Activated CD4-positive, alpha-beta memory T cell treated with anti-CD3 and anti-CD28 coated beads, Interleukin-2, amount 10 ng/mL, durations not matched to agents 7 days and 5 days (primary cell): ENCODE measurements around the gene MMP15. TPM values are rescaled to one million over a fixed set of nuclear protein-coding genes. Genes with fewer than 3 reads are reported as not detected.

ENCODE experiments used
- CTCF ChIA-PET: fragments of 350-600 bp; sonication (Branson Sonifier 250); formaldehyde crosslinking; loops from one replicate; lab custom pipeline; 2021; ENCODE audit warnings: antibody characterized with exemption, inconsistent platforms; lab: Charles Lee
- POLR2A ChIA-PET: fragments of 350-600 bp; sonication (Branson Sonifier 250); formaldehyde crosslinking; loops from one replicate; lab custom pipeline; 2021; ENCODE audit warnings: antibody characterized with exemption; lab: Charles Lee
- DNase-seq: peaks from one replicate; pipeline ENCODE4 v3.0.0-alpha.2; 2020
- H3K27ac Mint-ChIP-seq: one replicate; pipeline ENCODE4 v1.8.0; 2021; ENCODE audit warnings: mild to moderate bottlenecking, mixed read lengths
- H3K27me3 Mint-ChIP-seq: one replicate; pipeline ENCODE4 v1.8.0; 2021; ENCODE audit warnings: mixed read lengths
- H3K36me3 Mint-ChIP-seq: one replicate; pipeline ENCODE4 v1.8.0; 2021; ENCODE audit warnings: low read depth, mixed read lengths
- H3K4me1 Mint-ChIP-seq: one replicate; pipeline ENCODE4 v1.8.0; 2021; ENCODE audit warnings: mixed read lengths
- H3K4me3 Mint-ChIP-seq: one replicate; pipeline ENCODE4 v1.8.0; 2021; ENCODE audit warnings: mild to moderate bottlenecking, mixed read lengths
- H3K9me3 Mint-ChIP-seq: one replicate; pipeline ENCODE4 v1.8.0; 2021; ENCODE audit warnings: mixed read lengths
- total RNA-seq, 2 experiments: library from RNA; stranded (reverse); gene quantifications; one replicate each; pipeline ENCODE4 v1.2.3, GENCODE V29; 2021

The MMP15 gene
- total RNA-seq, 2 experiments from 2014 or later = 0.68 to 1.1 TPM

DNA sequence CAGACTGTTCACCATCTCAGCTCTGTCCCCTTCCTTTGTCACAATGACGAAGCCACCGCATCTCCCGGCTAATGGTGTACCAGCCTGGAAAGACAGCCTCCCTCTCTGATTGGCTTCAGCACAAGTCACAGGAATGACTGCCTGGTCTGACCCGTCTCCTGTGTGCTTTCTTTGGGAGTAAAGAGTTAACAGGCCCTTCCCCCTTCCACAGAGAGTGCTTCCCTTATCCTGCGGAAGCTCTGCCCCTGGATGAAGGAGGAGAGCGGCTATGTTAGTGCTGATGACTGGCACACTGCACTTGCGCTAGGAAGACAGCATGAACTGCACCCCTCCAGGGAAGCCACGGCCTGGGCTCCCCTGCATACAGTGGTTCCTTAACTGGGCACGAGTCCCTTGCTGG, 13.1 kb upstream of the MMP15 start:
- no peaks in the 10 kb centered on the region for H3K27me3 Mint-ChIP-seq
- no peak overlapping the region for H3K4me3 Mint-ChIP-seq
- H3K4me1 Mint-ChIP-seq = no peaks in the 10 kb centered on the region
- ChIA-PET CTCF (interaction anchor here (1.3 kb wide), 1 partner anchor 113 kb away, joined by 3 read pairs; no protein-coding TSS in a partner anchor), POLR2A (interaction anchor here (1.0 kb wide), 1 partner anchor 11 kb away, joined by 3 read pairs; no protein-coding TSS in a partner anchor)
- H3K27ac Mint-ChIP-seq = no peak overlapping the region
- peaks cover 21% of the 10 kb centered on the region for H3K36me3 Mint-ChIP-seq
- H3K9me3 Mint-ChIP-seq = no peaks in the 10 kb centered on the region
- no peak for DNase-seq

DNA sequence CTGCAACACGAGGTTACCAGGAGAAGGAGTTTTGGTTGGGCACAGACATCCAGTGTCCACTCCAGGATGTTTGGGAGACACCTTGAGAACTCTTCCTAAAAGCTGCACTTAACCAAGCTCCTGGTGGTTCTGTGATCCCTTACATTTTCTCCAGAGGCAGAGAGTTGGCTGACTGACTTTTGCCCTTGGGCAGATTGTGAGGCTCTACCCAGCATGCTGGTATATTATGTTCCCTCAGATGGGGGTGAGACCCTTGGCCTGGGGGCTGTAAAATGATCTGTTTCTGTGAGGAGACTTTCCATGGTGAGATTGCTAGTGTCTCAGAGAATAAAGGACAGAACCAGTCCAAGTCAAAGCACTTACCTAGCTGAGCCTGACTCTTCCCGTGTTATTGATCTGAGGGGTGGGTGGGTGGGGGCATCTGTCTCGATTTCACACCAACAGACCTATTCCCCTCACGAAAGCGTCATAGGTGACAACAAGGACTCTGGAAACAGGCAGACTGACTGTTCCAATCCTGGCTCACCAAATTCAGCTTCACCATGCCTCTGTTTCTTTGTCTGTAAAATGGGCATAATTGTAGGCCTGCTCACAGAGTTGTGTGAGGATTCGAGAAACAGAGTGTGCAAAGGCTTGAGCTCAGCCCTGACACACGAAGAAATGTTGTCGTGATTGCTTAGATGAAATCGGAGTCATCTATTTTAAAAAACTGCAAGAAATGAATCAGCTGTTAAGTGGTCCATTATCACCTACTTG, 12.2 kb upstream of the MMP15 start:
- peaks cover 21% of the 10 kb centered on the region for H3K36me3 Mint-ChIP-seq
- CTCF ChIA-PET = interaction anchor here (1.1 to 1.3 kb wide), 3 partner anchors 10 to 114 kb away, joined by 3 to 4 read pairs (median 3); no protein-coding TSS in a partner anchor
- POLR2A ChIA-PET = interaction anchor here (1.0 kb wide), 1 partner anchor 10 kb away, joined by 3 read pairs; no protein-coding TSS in a partner anchor
- H3K4me3 Mint-ChIP-seq = no peak overlapping the region
- no peaks in the 10 kb centered on the region for H3K9me3 Mint-ChIP-seq
- no peak for DNase-seq
- H3K4me1 Mint-ChIP-seq = no peaks in the 10 kb centered on the region
- H3K27me3 Mint-ChIP-seq = no peaks in the 10 kb centered on the region
- no peak overlapping the region for H3K27ac Mint-ChIP-seq

DNA sequence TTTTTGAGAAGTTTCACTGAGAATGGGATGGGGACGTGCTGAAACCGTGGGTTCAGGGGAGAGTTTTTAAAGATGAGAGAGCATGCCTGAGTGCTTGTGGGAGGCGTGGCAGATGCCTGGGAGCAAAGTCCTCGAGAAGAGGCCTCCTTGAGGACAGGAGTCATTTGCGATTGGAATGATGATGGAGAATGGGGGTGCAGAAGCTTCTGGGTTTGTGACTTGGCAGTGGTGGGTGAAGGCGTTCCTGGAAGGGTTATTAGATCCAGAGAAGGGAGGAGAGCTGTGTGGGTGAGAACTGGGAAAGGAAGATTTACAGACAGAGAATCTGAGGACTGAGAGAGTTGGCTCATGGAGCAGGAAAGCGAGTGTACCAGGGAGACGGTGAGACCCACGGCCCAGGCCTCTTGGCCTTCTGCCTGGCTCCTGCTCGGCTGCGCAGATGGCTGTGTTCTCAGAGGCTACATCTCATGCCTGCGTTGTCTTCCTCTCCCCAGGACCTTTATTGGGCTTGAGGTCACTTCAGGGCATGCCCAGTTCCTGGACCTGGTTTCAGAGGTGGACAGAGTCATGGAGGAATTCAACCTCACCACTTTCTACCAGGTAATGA, 8.6 kb upstream of the MMP15 start:
- Mint-ChIP-seq H3K9me3 (no peaks in the 10 kb centered on the region), H3K27ac (no peak overlapping the region), H3K27me3 (no peaks in the 10 kb centered on the region), H3K36me3 (peaks cover 9% of the 10 kb centered on the region), H3K4me1 (peaks cover 9% of the 10 kb centered on the region), H3K4me3 (no peak overlapping the region)
- ChIA-PET CTCF (no interaction called here), POLR2A (no interaction called here)
- DNase-seq = no peak

DNA sequence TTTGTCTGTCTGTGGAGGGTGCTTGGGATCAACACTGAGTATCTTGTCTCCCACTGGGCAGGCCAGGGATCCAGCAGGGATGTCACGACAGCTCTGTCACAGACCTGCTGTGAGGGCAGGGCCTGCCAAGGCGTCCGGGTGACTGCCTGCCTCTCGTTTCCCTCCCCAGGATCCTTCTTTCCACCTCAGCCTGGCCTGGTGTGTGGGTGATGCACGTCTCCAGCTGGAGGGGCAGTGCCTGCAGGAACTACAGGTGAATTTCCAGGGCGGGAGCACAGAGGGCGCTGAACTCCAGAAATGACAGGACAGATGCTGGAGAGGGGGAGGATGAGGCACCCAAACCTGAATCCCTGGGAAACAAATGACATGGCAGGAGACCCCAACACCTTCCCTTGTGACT, 6.8 kb upstream of the MMP15 start:
- H3K36me3 Mint-ChIP-seq = peaks cover 7% of the 10 kb centered on the region
- no peaks in the 10 kb centered on the region for H3K9me3 Mint-ChIP-seq
- H3K27me3 Mint-ChIP-seq = no peaks in the 10 kb centered on the region
- POLR2A ChIA-PET = no interaction called here
- H3K4me1 Mint-ChIP-seq = peaks cover 12% of the 10 kb centered on the region
- no peak overlapping the region for H3K27ac Mint-ChIP-seq
- DNase-seq = no peak
- H3K4me3 Mint-ChIP-seq = no peak overlapping the region
- CTCF ChIA-PET = no interaction called here

DNA sequence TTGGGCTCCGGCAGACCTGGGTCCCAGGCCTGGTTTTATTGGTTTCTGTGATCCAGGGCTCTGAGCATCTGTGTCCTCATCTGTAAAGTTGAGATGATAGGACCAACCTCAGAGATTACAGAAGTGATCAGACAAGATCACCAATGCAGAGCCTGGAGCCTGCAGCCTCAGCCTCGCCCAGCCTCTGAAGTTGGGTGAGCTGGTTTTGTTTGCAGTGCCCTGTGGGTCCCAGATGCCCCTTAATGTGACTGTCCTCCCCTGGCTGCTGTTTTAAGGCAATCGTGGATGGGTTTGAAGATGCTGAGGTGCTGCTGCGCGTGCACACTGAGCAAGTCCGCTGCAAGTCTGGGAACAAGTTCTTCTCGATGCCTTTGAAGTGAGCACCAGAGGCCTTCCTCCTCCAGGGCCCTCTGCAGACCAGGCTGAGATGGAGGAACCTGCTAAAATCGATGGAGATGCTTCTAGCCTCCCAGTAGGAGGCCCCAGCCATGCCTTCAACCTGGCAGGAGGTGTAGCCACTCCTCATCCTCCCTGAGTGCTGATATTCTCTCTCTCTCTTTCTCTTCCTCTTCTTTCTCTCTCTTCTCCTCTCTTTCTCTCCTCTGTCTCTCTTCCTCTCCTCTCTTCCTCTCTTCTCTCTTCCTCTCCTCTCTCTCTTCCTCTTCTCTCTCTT, 5.6 kb upstream of the MMP15 start:
- CTCF ChIA-PET = interaction anchor here (1.0 kb wide), 1 partner anchor 101 kb away, joined by 3 read pairs; no protein-coding TSS in a partner anchor
- Mint-ChIP-seq H3K4me3 (no peak overlapping the region), H3K27me3 (peaks cover 4% of the 10 kb centered on the region), H3K9me3 (no peaks in the 10 kb centered on the region), H3K27ac (peak overlapping the region; percentile 64), H3K36me3 (peaks cover 7% of the 10 kb centered on the region), H3K4me1 (peaks cover 19% of the 10 kb centered on the region)
- POLR2A ChIA-PET = no interaction called here
- no peak for DNase-seq

DNA sequence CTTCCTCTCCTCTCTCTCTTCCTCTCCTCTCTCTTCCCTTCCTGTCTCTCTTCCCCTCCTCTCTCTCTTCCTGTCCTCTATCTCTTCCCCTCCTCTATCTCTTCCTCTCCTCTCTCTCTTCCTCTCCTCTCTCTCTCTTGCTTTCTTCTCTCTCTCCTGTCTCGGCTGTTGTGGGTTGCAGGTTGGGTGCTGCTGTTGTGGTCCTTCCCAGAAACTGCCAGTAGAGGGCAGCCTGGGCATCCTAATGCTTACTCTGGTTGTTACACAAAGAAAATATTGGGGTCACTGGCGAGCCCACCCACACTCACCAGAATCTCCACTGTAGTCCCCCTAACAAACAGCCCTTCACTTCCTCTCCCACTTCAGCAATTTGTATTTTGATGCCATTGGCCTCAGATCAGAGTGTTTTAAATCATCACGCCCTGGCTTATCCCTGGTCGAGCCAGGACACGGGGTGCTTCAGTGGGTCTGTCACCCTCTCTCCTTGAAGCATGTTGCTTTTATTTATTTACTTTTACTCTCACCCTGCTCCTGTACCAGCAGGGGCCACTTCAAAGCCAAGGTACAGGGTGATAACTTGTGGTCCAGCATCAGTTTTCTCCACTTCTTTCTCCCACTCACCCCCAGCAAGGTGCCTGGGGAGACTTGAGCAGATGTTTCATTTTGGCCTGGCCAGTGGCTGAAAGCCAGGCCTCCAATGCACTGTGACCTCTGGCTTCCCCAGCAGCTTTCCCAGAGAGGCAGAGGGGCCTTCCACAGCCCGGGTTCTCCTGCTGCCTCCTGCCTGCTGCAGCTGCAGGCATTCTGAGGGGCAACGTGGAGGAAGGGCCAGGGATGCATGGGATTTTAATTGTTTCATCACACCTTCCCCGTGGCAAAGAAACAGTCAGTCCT, 4.7 kb upstream of the MMP15 start:
- Mint-ChIP-seq H3K4me1 (peaks cover 20% of the 10 kb centered on the region), H3K27me3 (peaks cover 5% of the 10 kb centered on the region), H3K9me3 (no peaks in the 10 kb centered on the region), H3K4me3 (no peak overlapping the region), H3K27ac (peak overlapping the region; percentile 64), H3K36me3 (peaks cover 7% of the 10 kb centered on the region)
- peak; percentile 75 for DNase-seq
- POLR2A ChIA-PET = no interaction called here
- CTCF ChIA-PET = no interaction called here

DNA sequence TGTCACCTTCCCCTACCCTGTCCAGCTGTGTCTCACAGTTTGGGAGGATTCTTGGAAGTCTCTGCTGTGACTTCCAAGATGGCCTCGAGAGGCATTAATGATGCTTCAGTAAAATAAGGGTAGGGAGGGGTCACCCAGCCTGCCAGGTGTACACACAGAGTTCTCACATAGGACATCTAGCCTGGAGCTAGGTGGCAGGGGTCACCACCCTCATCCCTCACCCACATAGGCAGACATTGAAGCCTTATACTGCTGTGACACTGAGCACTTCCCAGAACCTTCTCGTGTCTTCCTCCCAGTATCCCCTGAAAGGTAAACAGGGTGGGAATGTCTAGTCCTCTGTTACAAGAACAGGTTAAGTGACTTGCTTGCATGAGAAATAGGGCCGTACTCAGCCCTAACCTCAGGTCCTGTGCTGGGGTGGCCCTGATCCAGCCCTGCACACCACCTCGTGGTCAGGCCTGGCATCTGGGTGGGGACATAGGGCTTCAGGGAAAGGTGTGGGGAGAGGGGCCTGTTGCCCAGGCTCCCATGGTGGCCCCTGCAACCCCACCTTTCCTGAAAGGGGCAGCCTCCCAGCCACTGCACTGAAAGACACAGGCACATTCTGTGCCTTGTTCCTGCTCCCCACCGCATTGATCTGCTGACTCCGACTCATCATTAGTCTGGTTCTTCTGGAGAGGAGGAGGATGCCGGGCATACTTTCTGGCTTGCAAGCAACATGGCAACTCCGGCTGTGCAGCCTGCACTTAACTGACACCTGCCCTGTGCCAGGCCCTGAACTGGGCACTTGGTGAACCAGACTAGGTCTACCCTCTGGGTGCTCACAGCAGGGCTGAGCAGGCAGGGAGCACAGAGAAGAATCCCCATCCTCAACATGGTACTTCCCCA, 3.6 kb upstream of the MMP15 start:
- POLR2A ChIA-PET = no interaction called here
- CTCF ChIA-PET = interaction anchor here (1.6 kb wide), 1 partner anchor 8 kb away, joined by 4 read pairs; no protein-coding TSS in a partner anchor
- H3K36me3 Mint-ChIP-seq = peaks cover 7% of the 10 kb centered on the region
- H3K9me3 Mint-ChIP-seq = no peaks in the 10 kb centered on the region
- no peak overlapping the region for H3K4me3 Mint-ChIP-seq
- no peak for DNase-seq
- peaks cover 20% of the 10 kb centered on the region for H3K4me1 Mint-ChIP-seq
- no peak overlapping the region for H3K27ac Mint-ChIP-seq
- peaks cover 9% of the 10 kb centered on the region for H3K27me3 Mint-ChIP-seq

DNA sequence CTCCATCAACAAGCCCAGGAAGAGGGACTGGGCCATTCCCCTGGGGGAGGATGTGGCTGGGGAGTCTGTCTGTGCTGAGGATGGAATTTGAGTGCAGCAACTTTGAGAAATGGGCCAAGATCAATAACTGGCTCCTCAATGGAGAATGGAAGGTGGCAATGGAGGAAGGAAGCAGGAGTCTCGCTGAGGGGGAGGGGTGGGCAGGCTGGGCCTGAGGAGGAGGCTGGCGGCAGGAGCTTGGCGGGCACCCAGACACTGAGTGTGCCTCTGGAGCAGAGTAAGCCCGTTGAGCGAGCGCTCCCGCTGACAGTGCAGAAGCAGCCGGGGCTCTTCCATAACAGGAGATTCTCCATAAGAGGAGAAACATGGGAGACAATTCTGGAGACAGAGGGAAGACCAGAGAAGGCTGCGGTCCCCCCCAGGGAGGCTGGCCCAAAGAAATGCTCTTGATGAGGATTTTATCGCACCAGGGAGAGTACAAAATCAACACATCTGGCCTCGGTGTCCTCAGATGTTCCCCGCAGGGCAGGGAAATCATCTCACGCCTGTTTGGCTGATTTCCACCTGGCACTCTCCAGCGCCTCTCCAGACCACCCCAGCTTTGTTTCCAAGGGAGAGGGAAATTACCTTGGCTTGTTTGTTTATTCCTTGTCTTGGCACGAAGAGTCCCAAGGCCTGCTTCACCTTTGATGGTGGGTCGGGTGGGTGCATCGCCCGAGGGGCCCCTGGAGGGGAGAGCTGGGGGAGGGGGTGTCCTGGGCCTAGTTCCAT, 2.8 kb upstream of the MMP15 start:
- no peak for DNase-seq
- no peaks in the 10 kb centered on the region for H3K9me3 Mint-ChIP-seq
- peaks cover 20% of the 10 kb centered on the region for H3K4me1 Mint-ChIP-seq
- CTCF ChIA-PET = interaction anchor here (1.6 to 2.6 kb wide), 4 partner anchors 9 to 107 kb away, joined by 4 to 7 read pairs (median 6); partner anchors contain the start of gene CFAP20
- peaks cover 7% of the 10 kb centered on the region for H3K36me3 Mint-ChIP-seq
- no peak overlapping the region for H3K27ac Mint-ChIP-seq
- H3K27me3 Mint-ChIP-seq = peaks cover 9% of the 10 kb centered on the region
- POLR2A ChIA-PET = interaction anchor here (0.7 to 1.8 kb wide), 3 partner anchors 8 to 106 kb away, joined by 3 to 9 read pairs (median 3); partner anchors contain the start of gene CFAP20
- H3K4me3 Mint-ChIP-seq = no peak overlapping the region

DNA sequence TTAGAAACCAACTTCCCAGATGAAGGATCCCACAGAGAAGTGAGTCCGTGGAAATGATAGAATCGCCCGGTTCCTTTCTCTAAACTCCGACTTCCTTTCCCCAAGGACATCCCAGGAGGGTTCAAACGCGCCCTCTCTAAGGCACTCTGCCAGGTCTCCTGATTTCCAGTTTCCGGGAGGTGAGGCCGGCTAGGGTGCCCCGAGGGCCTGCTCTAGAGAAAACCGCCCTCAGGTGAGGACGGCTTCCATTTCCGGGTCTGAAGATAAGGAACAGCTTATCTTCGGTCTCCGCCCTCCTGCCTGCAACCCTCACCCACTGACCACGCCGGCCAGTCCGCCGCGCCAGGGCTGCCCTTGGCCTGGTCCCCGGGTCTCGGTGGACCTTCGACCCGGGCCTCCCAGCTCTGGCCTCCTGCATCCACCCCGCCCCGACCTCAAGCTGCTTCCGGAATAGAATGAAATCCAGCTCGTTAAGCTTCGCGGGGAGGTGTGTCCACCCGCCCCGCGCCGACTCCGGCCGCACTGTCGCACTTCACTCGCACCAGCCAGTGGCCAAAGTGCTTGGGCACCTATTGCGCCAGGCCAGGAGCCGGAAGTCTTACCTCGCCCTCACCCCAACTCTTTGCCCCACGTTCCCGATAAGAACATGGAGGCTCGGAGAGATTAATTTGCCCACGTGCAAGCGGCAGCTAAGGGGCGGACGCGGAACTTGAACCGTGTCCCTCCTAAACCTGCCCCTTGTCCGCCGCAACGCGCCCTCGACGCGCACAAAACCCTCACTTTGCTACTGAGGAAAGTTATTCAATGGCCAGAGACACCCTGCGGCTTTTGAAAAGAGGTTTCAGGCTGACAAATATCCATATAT, 836 bp upstream of the MMP15 start:
- H3K36me3 Mint-ChIP-seq = peaks cover 7% of the 10 kb centered on the region
- no peaks in the 10 kb centered on the region for H3K9me3 Mint-ChIP-seq
- CTCF ChIA-PET = interaction anchor here (0.6 to 2.7 kb wide), 10 partner anchors 11 to 448 kb away, joined by 3 to 10 read pairs (median 6); partner anchors contain the start of genes CFAP20, KATNB1 and USB1
- peaks cover 22% of the 10 kb centered on the region for H3K4me1 Mint-ChIP-seq
- peaks cover 21% of the 10 kb centered on the region for H3K27me3 Mint-ChIP-seq
- peak; percentile 39 for DNase-seq
- H3K27ac Mint-ChIP-seq = peak overlapping the region; percentile 26
- peak overlapping the region; percentile 84 for H3K4me3 Mint-ChIP-seq
- POLR2A ChIA-PET = interaction anchor here (0.6 to 2.3 kb wide), 7 partner anchors 11 to 578 kb away, joined by 3 to 12 read pairs (median 5); partner anchors contain the start of gene CFAP20

DNA sequence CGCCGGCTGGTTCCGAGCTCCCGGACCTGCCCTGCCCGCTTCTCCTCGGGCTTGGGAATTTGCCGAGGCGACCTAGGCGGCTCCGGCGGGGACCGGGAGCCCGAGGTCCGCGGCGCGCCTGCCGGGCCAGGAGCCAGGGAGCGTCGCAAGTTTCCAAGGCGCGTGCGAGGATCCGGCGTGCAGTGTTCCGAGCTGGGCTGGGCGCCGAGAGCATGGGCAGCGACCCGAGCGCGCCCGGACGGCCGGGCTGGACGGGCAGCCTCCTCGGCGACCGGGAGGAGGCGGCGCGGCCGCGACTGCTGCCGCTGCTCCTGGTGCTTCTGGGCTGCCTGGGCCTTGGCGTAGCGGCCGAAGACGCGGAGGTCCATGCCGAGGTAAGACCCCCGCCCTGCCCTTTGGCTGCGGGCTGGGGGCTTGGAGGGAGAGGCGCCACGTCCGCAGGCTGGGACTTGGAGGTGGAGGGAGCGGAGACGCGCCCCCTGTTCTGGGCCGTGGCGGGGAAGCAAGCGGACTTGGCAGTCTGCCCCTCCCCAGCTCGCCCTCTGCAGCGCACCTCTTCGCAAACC, 668 bp downstream of the MMP15 start:
- CTCF ChIA-PET = interaction anchor here (1.6 to 2.7 kb wide), 2 partner anchors 95 to 103 kb away, joined by 4 to 10 read pairs; partner anchors contain the start of gene CFAP20
- no peak overlapping the region for H3K27ac Mint-ChIP-seq
- peaks cover 13% of the 10 kb centered on the region for H3K4me1 Mint-ChIP-seq
- H3K36me3 Mint-ChIP-seq = no peaks in the 10 kb centered on the region
- peaks cover 23% of the 10 kb centered on the region for H3K27me3 Mint-ChIP-seq
- DNase-seq = no peak
- POLR2A ChIA-PET = interaction anchor here (2.3 kb wide), 1 partner anchor 103 kb away, joined by 12 read pairs; the partner anchor contains the start of gene CFAP20
- peak overlapping the region; percentile 43 for H3K4me3 Mint-ChIP-seq
- H3K9me3 Mint-ChIP-seq = no peaks in the 10 kb centered on the region
